Skeletal muscle tissue (tissue), 4 donors: ENCODE measurements around the gene SEBOX. TPM values are rescaled to one million over a fixed set of nuclear protein-coding genes. Genes with fewer than 3 reads are reported as not detected.
A peak's percentile ranks its signal among the peaks of the same experiment; 100 is the strongest.
"Not testable (repeated sequence)": the region's sequence is repeated elsewhere in the genome, so short reads cannot be mapped to it uniquely, and the experiment has no call there.

Experiments
- H3K27ac ChIP-seq: one replicate; pipeline ENCODE4 v1.7.0; 2013; ENCODE audit warnings: mild to moderate bottlenecking, low read depth, low read length, inconsistent platforms
- H3K27me3 ChIP-seq, 3 donors: one replicate each; pipeline ENCODE4 v1.7.0; 2013; ENCODE audit warnings: low read length in 3 of 3; ENCODE audit not compliant: control insufficient read depth in 3 of 3, insufficient read depth in 3 of 3
- H3K36me3 ChIP-seq, 3 donors: one replicate each; pipeline ENCODE4 v1.7.0; 2013; ENCODE audit warnings: low read length in 3 of 3; ENCODE audit not compliant: control insufficient read depth in 3 of 3, insufficient read depth in 3 of 3
- H3K4me1 ChIP-seq, 3 donors: one replicate each; pipeline ENCODE4 v1.7.0; 2013; ENCODE audit warnings: low read length in 3 of 3, mild to moderate bottlenecking in 3 of 3; ENCODE audit not compliant: control insufficient read depth in 3 of 3, insufficient read depth in 3 of 3
- H3K4me3 ChIP-seq, 3 donors: one replicate each; pipeline ENCODE4 v1.7.0; 2013; ENCODE audit warnings: low read length in 3 of 3
- H3K9ac ChIP-seq, 3 donors: one replicate each; pipeline ENCODE4 v1.7.0; 2013; ENCODE audit warnings: low read length in 3 of 3, mild to moderate bottlenecking in 3 of 3, moderate library complexity in 2 of 3, low read depth in 1 of 3
- H3K9me3 ChIP-seq, 3 donors: one replicate each; pipeline ENCODE4 v1.7.0; 2013; ENCODE audit warnings: low read length in 3 of 3; ENCODE audit not compliant: control insufficient read depth in 3 of 3
- total RNA-seq: library from RNA; depleted of rRNA; stranded (reverse); fragments of >200 nt; gene quantifications from one replicate; pipeline ENCODE4 v1.2.3, GENCODE V29; 2014
- donor health status: Osteomylitis.

Gene SEBOX
- total RNA-seq, 1 donor from 2014 or later, result not detected

- peaks cover 77 to 86% (median 80%) of the 10 kb centered on the region in 3 donors for H3K36me3 ChIP-seq
- peaks cover 3 to 41% (median 23%) of the 10 kb centered on the region in 3 donors for H3K4me1 ChIP-seq
- peak overlapping the region in 1 of 3 donors; percentile 45 for H3K9ac ChIP-seq
- H3K4me3 ChIP-seq, result no peak overlapping the region
- no peaks in the 10 kb centered on the region for H3K9me3 ChIP-seq
- no peak overlapping the region for H3K27ac ChIP-seq
- H3K27me3 ChIP-seq, result no peaks in the 10 kb centered on the region
Observed at GRCh38 chr17:28343491-28343932, 21.5 kb downstream of the SEBOX start.

GRCh38 chr17:28342313-28342712, 22.7 kb downstream of the SEBOX start:
- Histone ChIP-seq H3K27ac (no peak overlapping the region), H3K4me1 (peaks cover 12 to 43% (median 26%) of the 10 kb centered on the region in 3 donors), H3K36me3 (peaks cover 67 to 74% (median 69%) of the 10 kb centered on the region in 3 donors), H3K9ac (no peak overlapping the region), H3K4me3 (no peak overlapping the region), H3K27me3 (no peaks in the 10 kb centered on the region), H3K9me3 (no peaks in the 10 kb centered on the region)

- Histone ChIP-seq H3K4me1 (peaks cover 20 to 43% (median 28%) of the 10 kb centered on the region in 3 donors), H3K9me3 (no peaks in the 10 kb centered on the region), H3K9ac (no peak overlapping the region), H3K27me3 (no peaks in the 10 kb centered on the region), H3K27ac (no peak overlapping the region), H3K4me3 (no peak overlapping the region), H3K36me3 (peaks cover 59 to 66% (median 64%) of the 10 kb centered on the region in 3 donors)
Observed at GRCh38 chr17:28341516-28341915, 23.5 kb downstream of the SEBOX start.

- no peak overlapping the region for H3K9ac ChIP-seq
- H3K9me3 ChIP-seq, result no peaks in the 10 kb centered on the region
- no peaks in the 10 kb centered on the region for H3K27me3 ChIP-seq
- H3K4me3 ChIP-seq, result no peak overlapping the region
- H3K4me1 ChIP-seq, result peaks cover 26 to 43% (median 27%) of the 10 kb centered on the region in 3 donors
- peaks cover 50 to 55% (median 54%) of the 10 kb centered on the region in 3 donors for H3K36me3 ChIP-seq
- H3K27ac ChIP-seq, result no peak overlapping the region
Observed at GRCh38 chr17:28340374-28340773, 24.6 kb downstream of the SEBOX start.

GRCh38 chr17:28339431-28339830, 25.6 kb downstream of the SEBOX start:
- Histone ChIP-seq H3K9me3 (no peaks in the 10 kb centered on the region), H3K4me1 (peaks cover 29 to 42% (median 34%) of the 10 kb centered on the region in 3 donors), H3K27ac (no peak overlapping the region), H3K27me3 (no peaks in the 10 kb centered on the region), H3K4me3 (peak overlapping the region in 1 of 3 donors; percentile 13), H3K36me3 (peaks cover 44 to 46% (median 44%) of the 10 kb centered on the region in 3 donors), H3K9ac (no peak overlapping the region)

- not testable (repeated sequence) for H3K27me3 ChIP-seq, H3K9me3 ChIP-seq, H3K4me3 ChIP-seq
- H3K9ac ChIP-seq, result peak overlapping the region in 1 of 3 donors; percentile 41
- peaks cover 35 to 44% (median 38%) of the 10 kb centered on the region in 3 donors for H3K4me1 ChIP-seq
- H3K36me3 ChIP-seq, result peaks cover 37 to 40% (median 38%) of the 10 kb centered on the region in 3 donors
- peak overlapping the region; percentile 95 for H3K27ac ChIP-seq
Observed at GRCh38 chr17:28338769-28339212, 26.2 kb downstream of the SEBOX start.

GRCh38 chr17:28338056-28338768, 26.8 kb downstream of the SEBOX start:
- Histone ChIP-seq H3K27me3 (no peaks in the 10 kb centered on the region), H3K36me3 (peaks cover 33 to 36% (median 34%) of the 10 kb centered on the region in 3 donors), H3K27ac (peak overlapping the region; percentile 95), H3K4me1 (peaks cover 37 to 46% (median 39%) of the 10 kb centered on the region in 3 donors), H3K9me3 (no peaks in the 10 kb centered on the region), H3K9ac (peak overlapping the region in 2 of 3 donors; percentile 12 to 41), H3K4me3 (peak overlapping the region in 1 of 3 donors; percentile 14)

- Histone ChIP-seq H3K36me3 (peaks cover 25 to 27% (median 26%) of the 10 kb centered on the region in 3 donors), H3K4me3 (peak overlapping the region; percentile 90 to 94 (median 92)), H3K9ac (peak overlapping the region; percentile 90 to 94 (median 90)), H3K27me3 (no peaks in the 10 kb centered on the region), H3K27ac (peak overlapping the region; percentile 95), H3K4me1 (peaks cover 39 to 46% (median 40%) of the 10 kb centered on the region in 3 donors), H3K9me3 (no peaks in the 10 kb centered on the region)
Observed at GRCh38 chr17:28335959-28336871, 28.8 kb downstream of the SEBOX start.

GRCh38 chr17:28335201-28335958, 29.6 kb downstream of the SEBOX start, which contains the start of the genes IFT20 and TNFAIP1:
TSS of gene IFT20 (minus strand) at chr17:28335472. CDS start at chr17:28331985, 3,487 bp downstream.
TSS of gene TNFAIP1 (plus strand) at chr17:28335761. CDS start at chr17:28339522, 3,761 bp downstream.
- Histone ChIP-seq H3K4me1 (peaks cover 39 to 46% (median 40%) of the 10 kb centered on the region in 3 donors), H3K9ac (peak within 1 kb of the TSS; percentile 90 to 94 (median 90)), H3K4me3 (peak within 1 kb of the TSS; percentile 90 to 96 (median 94))

More at GRCh38 chr17:28335201-28335958, 29.6 kb downstream of the SEBOX start, which contains the start of the genes IFT20 and TNFAIP1:
- no peaks in the 10 kb centered on the region for H3K9me3 ChIP-seq
- H3K36me3 ChIP-seq, result peaks cover 26 to 28% (median 26%) of the 10 kb centered on the region in 3 donors
- H3K27me3 ChIP-seq, result no peaks in the 10 kb centered on the region
- H3K27ac ChIP-seq, result peak within 1 kb of the TSS; percentile 95
